Kasumi-1 (cell line): Measurements from ENCODE around the gene LENG9.
"Not testable (repeated sequence)": the region's sequence is repeated elsewhere in the genome, so short reads cannot be mapped to it uniquely, and the experiment has no call there.

Experiments used
- DNase-seq, 2 experiments: peaks; one replicate each; lab custom pipeline; 2025; lab: John Stamatoyannopoulos, UW

Gene LENG9

DNA sequence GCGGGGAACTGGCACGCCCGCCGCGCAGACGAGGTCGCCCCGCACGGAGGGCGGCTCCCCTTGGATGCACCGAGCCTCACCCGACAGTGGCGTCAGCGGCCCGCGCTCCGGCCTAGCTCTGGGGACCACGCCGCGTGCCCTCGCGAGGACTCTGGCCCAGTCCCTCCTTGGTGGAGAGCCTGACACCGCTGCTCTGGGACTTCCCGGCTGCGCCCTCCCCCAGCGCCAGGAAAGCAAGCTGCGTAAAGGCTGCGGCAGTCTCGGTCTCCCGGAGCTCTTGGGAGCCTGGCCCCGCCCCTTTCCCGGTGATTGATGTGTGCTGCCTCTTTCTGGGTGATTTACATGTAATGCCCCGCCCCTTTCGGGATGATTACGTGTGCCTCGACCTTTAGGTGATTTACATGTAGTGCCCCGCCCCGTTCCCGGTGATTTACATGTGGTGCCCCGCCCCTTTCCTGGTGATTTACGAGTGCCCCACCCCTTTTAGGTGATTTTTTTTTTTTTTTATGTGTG lies at the start of gene LENG9:
Gene LENG9, minus strand, starts transcription at position 248 of the 513 bp plus-strand sequence. CDS start 252 bp downstream, outside the sequence.
- peak; percentile 98 to 99 for DNase-seq

GRCh38 chr19:54509200-54509940 lies 45.8 kb upstream of the LENG9 start:
- not testable (repeated sequence) for DNase-seq

DNA sequence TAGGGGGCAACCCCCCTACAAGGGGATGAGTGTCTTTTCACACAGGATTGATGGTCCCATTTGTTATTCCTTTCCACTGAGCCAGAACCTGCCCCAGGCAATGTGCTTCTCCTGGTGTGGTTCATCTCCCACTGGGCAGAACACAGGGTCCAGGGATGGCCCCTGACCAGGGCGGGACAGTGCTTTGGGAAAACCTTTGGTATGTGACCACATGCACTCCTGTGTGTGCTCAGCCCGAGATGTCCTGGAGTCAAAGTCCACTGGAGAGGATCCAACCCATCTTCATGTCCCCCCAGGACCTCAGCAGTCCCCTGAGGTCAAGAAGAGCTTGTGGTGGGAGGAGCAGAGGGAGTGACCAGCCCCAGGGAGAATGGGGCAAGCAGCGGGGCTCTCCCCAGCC lies 44.9 kb upstream of the LENG9 start:
- not testable (repeated sequence) for DNase-seq

DNA sequence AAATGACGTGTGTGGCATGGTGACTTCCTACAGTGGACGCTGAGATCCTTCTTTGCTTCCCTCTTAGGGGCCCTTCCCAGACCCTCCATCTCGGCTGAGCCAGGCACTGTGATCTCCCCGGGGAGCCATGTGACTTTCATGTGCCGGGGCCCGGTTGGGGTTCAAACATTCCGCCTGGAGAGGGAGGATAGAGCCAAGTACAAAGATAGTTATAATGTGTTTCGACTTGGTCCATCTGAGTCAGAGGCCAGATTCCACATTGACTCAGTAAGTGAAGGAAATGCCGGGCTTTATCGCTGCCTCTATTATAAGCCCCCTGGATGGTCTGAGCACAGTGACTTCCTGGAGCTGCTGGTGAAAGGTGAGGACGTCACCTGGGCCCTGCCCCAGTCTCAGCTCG lies 44.2 kb upstream of the LENG9 start:
- no peak for DNase-seq

- not testable (repeated sequence) for DNase-seq
These were observed 43.6 kb upstream of the LENG9 start for GRCh38 chr19:54507038-54507717.

DNA sequence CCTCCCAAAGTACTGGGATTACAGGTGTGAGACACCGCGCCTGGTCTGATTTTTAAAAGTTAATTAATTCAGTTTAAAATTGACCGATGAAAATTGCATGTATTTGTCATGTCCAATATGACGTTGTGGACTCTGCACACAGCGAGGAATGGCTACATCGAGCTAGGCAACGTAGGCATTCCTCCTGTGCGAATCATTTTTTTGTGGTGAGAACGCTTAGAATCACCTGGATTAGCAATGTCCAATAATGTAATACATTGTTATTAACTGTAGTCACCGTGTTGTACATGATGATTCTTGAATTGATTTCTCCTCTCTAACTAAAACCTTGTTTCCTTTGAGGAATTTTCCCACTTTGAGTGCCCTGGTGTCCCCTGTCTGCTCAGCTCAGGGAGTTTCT lies 42.5 kb upstream of the LENG9 start:
- no peak for DNase-seq

DNA sequence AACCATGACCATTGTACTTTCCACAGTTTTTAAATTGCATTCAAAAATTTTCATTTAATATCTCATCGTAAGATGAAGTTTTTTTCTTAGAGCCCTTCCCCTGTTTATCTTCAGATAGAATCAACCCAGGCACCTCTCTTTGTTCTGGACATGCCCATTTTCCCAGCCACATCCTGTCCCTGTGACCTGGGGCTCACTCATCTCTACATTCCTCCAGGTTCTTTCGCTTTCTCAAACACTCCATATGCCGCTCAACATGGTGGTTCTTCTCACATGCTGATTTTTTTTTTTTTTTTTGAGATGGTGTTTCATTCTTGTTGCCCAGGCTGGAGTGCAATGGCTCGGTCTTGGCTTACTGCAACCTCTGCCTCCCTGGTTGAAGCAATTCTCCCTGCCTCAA lies 42.0 kb upstream of the LENG9 start:
- not testable (repeated sequence) for DNase-seq

DNA sequence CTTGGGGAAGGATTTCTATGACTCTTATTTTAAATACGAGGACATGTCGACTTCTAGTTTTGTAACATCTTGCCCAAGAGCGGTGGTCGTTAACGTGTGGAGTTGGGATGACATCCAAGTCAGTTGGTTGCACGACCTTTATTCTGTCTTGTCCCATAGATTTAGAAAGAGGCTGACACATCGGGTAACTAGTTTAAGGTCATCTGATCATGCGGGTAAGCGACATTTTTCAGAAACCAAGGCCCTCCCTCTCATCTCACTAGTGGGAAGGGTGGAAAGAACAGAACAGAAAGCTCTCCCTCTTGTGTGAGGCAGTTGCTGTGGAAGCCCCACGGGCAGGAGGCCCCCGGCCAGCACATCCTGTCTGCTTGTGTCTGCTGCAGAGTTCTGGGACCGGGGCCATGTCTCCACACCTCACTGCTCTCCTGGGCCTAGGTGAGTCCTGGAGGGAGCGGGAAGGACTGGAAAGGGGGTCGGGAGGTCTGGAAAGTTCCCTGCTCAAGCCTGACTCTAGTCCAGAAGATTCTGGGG lies 39.0 kb upstream of the LENG9 start, which contains the start of gene LAIR2:
Gene LAIR2, plus strand, starts transcription at position 314 of the 531 bp plus-strand sequence. Its CDS starts 88 bp downstream, at position 402.
- no peak for DNase-seq

GRCh38 chr19:54498451-54498772 lies 34.8 kb upstream of the LENG9 start:
- not testable (repeated sequence) for DNase-seq

GRCh38 chr19:54497747-54498450 lies 34.3 kb upstream of the LENG9 start:
- not testable (repeated sequence) for DNase-seq

DNA sequence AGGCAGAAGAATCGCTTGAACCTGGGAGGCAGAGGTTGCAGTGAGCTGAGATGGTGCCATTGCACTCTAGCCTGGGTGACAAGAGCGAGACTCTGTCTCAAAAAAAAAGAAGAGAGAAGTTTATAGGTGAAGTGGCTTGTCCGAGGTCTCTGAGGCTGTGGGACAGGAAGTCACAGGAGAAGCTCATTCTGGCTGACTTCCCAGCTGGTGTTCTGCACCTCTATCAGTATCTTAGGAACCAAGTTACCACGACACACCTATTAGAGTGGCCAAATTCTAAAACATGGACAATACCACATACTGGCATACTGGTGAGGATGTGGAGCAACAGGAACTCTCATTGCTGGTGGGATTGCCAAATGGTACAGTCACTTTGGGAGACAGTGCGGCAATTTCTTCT lies 31.7 kb upstream of the LENG9 start:
- DNase-seq, result not testable (repeated sequence)

DNA sequence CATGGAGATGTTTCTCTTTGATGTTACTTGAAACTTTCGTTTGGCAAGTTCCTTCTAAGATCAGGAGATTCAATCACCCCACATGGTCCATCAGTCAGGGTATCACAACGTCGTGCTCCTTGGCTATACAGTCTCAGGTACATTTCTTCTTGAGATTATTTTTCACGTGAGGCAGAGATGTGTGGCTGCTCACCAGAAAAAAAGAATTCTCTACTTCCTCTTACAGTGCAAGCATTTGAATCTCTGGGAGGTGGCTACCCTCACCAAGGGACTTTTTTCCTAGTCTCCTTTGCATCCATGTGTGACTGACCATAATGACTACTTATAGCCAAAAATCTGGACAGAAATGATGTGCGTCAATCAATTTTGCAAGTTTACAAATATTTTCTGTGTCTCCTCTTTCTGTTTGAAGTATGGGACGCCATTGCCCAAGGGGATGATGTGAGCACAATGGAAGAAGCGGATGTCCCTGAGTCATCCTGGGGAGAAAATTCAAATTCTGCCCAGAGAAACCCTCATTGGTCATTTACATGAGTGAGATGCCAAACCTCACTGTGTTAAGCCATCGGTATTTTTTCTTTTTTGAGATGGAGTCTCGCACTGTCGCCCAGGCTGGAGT lies 30.5 kb upstream of the LENG9 start:
- no peak for DNase-seq

DNA sequence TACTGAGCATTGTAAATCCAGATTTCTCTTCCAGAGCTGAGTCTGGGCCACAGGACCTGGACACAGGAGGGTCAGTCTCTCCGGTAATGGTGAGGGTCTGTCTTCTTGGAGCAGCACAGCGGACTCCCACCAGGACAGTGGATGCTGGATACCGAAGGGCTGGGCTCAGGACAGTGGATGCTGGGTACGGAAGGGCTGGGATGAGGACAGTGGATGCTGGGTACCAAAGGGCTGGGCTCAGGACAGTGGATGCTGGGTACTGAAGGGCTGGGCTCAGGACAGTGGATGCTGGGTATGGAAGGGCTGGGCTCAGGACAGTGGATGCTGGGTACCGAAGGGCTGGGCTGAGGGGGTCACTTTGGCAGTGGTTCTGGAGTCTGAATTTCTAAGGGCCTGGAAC lies 29.5 kb upstream of the LENG9 start:
- DNase-seq, result not testable (repeated sequence)

GRCh38 chr19:54492568-54492967 lies 29.0 kb upstream of the LENG9 start:
- no peak for DNase-seq

DNA sequence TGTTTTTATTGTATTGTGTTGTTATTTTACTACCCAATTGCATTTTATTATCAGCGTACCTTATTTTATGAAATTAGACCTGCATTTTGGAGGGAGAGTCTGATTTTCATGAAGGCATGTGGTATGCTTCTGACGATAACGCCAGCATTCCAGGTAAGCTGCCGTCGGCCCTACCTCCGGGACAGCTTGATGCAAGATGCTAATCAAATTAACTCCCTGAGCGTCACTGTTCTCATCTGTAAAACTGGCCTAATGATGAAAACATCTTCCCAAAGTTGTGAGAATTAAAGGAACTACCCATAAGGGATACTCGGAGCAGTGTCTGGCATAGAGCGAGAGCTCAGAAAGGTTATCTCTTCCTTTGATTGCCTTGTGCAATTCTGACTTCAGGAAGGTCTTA lies 26.2 kb upstream of the LENG9 start:
- no peak for DNase-seq

DNA sequence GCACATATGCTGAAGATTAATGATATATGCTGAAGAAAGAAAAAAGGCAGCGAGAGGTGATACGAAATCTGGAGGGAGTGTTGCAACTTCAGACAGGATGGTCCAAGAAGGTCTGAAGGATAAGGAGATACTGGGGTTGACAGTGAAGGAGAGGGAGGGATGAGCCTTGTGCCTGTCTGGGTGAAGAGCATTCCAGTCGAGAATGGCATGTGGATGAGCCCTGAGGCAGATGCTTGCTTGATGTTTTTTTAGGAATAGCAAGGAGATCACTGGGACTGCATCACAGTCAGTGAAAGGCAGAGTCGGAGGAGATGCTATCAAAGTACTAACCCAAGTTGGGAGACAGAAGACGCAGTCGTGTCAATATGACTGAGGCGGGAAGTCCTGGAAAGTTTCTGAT lies 25.8 kb upstream of the LENG9 start:
- DNase-seq, result no peak

- peak in 1 of 2 experiments; percentile 28 for DNase-seq
These were observed 22.3 kb upstream of the LENG9 start for GRCh38 chr19:54485851-54486250.

- no peak for DNase-seq
These were observed 20.9 kb upstream of the LENG9 start for GRCh38 chr19:54484451-54484850.

DNA sequence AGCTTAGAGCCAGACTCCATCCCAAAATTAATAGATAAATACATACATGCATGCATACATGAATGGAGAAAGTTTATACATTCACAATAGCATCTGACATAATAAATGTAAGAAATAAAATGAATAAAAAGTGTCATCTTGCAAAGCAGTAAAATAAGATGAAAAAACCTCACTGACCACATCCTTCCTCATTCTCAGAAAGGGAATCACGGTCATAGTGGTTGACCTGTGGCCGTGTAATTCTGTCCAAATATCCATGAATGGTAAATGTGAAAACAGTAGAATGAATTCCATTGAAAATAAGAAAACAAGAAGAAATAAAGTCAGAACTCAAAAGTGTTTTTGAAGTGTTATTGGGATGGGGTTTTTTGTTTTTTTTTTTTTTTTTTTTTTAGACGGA lies 19.3 kb upstream of the LENG9 start:
- DNase-seq, result peak; percentile 50 to 55

GRCh38 chr19:54481326-54481930 lies 17.9 kb upstream of the LENG9 start:
- DNase-seq, result peak; percentile 73 to 76

- DNase-seq, result peak; percentile 15 to 26
These were observed 16.5 kb upstream of the LENG9 start for GRCh38 chr19:54480051-54480450.
